Sigmoid colon (tissue), 4 donors: ENCODE data around the gene TFEB.

Experiments used
- CTCF ChIP-seq, 4 experiments: fragments of 450-650 bp in 3 of 4; fragments of 200-600 bp in 1 of 4; IDR thresholded peaks; one replicate each; pipeline ENCODE4 v1.5.1; 2016 to 2019; ENCODE audit warnings: antibody characterized with exemption in 4 of 4, mild to moderate bottlenecking in 3 of 4, moderate library complexity in 2 of 4
- EP300 ChIP-seq, 4 donors: sonication (generic); formaldehyde crosslinking; IDR thresholded peaks; one replicate each; pipeline ENCODE4 v1.6.1; 2017; ENCODE audit warnings: antibody characterized with exemption in 4 of 4
- POLR2AphosphoS5 ChIP-seq, 4 donors: sonication (generic); formaldehyde crosslinking; IDR thresholded peaks; one replicate each; pipeline ENCODE4 v1.6.1; 2017; ENCODE audit warnings: antibody characterized with exemption in 4 of 4

GRCh38 chr6:41679696-41680095 is 55.7 kb downstream of the TFEB start:
- TF ChIP-seq CTCF (IDR thresholded peaks at IDR 0.05) (no peak), EP300 (IDR thresholded peaks at IDR 0.05) (no peak), POLR2AphosphoS5 (IDR thresholded peaks at IDR 0.05) (no peak)
